Lung (tissue), 12 donors: Measurements from ENCODE around the gene EPM2AIP1. TPM values are rescaled to one million over a fixed set of nuclear protein-coding genes. Genes with fewer than 3 reads are reported as not detected.

ENCODE experiments used
- ATAC-seq: fragments of 200-7000 bp; cut with Tn5 transposase; one replicate; pipeline ENCODE4 v1.9.1; 2020; ENCODE audit warnings: moderate number of reproducible peaks; ENCODE audit not compliant: insufficient read depth, low FRiP score
- DNase-seq, 3 donors: peaks; one replicate each; pipeline ENCODE4 v3.0.0-alpha.2; 2013 to 2017
- H3K27ac ChIP-seq, 2 donors: one replicate each; pipeline ENCODE4 v1.5.1; 2013; ENCODE audit warnings: mild to moderate bottlenecking in 2 of 2, moderate library complexity in 2 of 2, control low read depth in 1 of 2, inconsistent platforms in 1 of 2, low read depth in 1 of 2, low read length in 1 of 2
- H3K27me3 ChIP-seq, 3 donors: one replicate each; pipeline ENCODE4 v1.5.1; 2013; ENCODE audit warnings: low read length in 2 of 3; ENCODE audit not compliant: control insufficient read depth in 3 of 3, insufficient read depth in 3 of 3
- H3K36me3 ChIP-seq, 4 donors: one replicate each; pipeline ENCODE4 v1.5.1; 2013; ENCODE audit warnings: low read length in 4 of 4, mild to moderate bottlenecking in 1 of 4, moderate library complexity in 1 of 4; ENCODE audit not compliant: control insufficient read depth in 4 of 4, insufficient read depth in 4 of 4
- H3K4me1 ChIP-seq, 5 donors: one replicate each; pipeline ENCODE4 v1.5.1; 2013; ENCODE audit warnings: low read length in 5 of 5, mild to moderate bottlenecking in 2 of 5, moderate library complexity in 1 of 5; ENCODE audit not compliant: control insufficient read depth in 5 of 5, insufficient read depth in 5 of 5
- H3K4me3 ChIP-seq: one replicate; pipeline ENCODE4 v1.5.1; 2013; ENCODE audit warnings: mild to moderate bottlenecking, control low read depth, moderate library complexity
- H3K9ac ChIP-seq, 2 donors: one replicate each; pipeline ENCODE4 v1.5.1; 2013; ENCODE audit warnings: low read length in 2 of 2, control low read depth in 1 of 2; ENCODE audit not compliant: insufficient read depth in 1 of 2
- H3K9me3 ChIP-seq, 4 donors: one replicate each; pipeline ENCODE4 v1.5.1; 2013; ENCODE audit warnings: low read length in 3 of 4, mild to moderate bottlenecking in 1 of 4, moderate library complexity in 1 of 4; ENCODE audit not compliant: control insufficient read depth in 4 of 4, insufficient read depth in 3 of 4
- WGBS, 2 donors: extraction: QIAGEN DNeasy Blood & Tissue Kit; methylation state at CpG; one replicate each; pipeline ENCODE4 v1.1.7; 2013; 5-methylcytosine and 5-hydroxymethylcytosine counted together
- polyA plus RNA-seq, 2 donors: library from polyadenylated mRNA; stranded (reverse); fragments of 200-250 nt; gene quantifications; one replicate each; pipeline ENCODE4 v1.2.1, GENCODE V29; 2013
- total RNA-seq, 2 donors: library from RNA; depleted of rRNA in 1 of 2; stranded (reverse); fragments of >200 nt in 1 of 2; gene quantifications; one replicate each; pipeline ENCODE4 v1.2.1, GENCODE V29; 2014 to 2021
- TF ChIP-seq, protein P1 (sequence below): IDR thresholded peaks from 2 replicates; pipeline ENCODE4 v1.5.1; 2012; ENCODE audit warnings: mild to moderate bottlenecking; ENCODE audit errors: control extremely low read depth, extremely low read depth
- donor health status: control.
- donor health status: control.
- donor health status: Bipolar disorder and iron deficiency.
- donor health status: healthy.
- donor health status: DM: yes; HTN: yes; CAD: no.

EPM2AIP1 gene
- total and polyA plus RNA-seq, 4 donors, result 7.1 to 62.6 (median 13.9) TPM

DNA sequence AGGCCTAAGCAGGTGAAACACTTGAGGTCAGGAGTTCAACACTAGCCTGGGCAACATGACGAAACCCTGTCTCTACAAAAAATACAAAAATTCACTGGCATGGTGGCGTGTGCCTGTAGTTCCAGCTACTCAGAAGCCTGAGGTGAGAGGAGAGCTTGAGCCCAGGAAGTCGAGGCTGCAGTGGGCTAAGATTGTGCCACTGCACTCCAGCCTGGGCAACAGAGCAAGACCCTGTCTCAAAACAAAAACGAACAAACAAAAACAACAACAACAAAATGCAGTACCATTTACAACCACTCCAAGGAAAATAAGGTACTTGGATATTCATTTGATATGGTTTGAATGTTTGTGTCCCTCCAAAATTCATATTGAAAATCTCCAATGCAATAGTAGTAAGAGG is 32.4 kb downstream of the EPM2AIP1 start:
- ATAC-seq (no peak), DNase-seq (no peak)
- Histone ChIP-seq H3K27me3 (no peaks in the 10 kb centered on the region), H3K9ac (no peak overlapping the region), H3K4me3 (no peak overlapping the region), H3K27ac (no peak overlapping the region), H3K4me1 (peaks cover 0 to 7% (median 3%) of the 10 kb centered on the region in 5 donors), H3K36me3 (no peaks in the 10 kb centered on the region), H3K9me3 (no peaks in the 10 kb centered on the region)
- TF ChIP-seq, protein P1, sequence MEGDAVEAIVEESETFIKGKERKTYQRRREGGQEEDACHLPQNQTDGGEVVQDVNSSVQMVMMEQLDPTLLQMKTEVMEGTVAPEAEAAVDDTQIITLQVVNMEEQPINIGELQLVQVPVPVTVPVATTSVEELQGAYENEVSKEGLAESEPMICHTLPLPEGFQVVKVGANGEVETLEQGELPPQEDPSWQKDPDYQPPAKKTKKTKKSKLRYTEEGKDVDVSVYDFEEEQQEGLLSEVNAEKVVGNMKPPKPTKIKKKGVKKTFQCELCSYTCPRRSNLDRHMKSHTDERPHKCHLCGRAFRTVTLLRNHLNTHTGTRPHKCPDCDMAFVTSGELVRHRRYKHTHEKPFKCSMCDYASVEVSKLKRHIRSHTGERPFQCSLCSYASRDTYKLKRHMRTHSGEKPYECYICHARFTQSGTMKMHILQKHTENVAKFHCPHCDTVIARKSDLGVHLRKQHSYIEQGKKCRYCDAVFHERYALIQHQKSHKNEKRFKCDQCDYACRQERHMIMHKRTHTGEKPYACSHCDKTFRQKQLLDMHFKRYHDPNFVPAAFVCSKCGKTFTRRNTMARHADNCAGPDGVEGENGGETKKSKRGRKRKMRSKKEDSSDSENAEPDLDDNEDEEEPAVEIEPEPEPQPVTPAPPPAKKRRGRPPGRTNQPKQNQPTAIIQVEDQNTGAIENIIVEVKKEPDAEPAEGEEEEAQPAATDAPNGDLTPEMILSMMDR, result no peak
- WGBS, 2 donors, result 89 to 96% methylated on average over 4 of the region's 4 CpGs

DNA sequence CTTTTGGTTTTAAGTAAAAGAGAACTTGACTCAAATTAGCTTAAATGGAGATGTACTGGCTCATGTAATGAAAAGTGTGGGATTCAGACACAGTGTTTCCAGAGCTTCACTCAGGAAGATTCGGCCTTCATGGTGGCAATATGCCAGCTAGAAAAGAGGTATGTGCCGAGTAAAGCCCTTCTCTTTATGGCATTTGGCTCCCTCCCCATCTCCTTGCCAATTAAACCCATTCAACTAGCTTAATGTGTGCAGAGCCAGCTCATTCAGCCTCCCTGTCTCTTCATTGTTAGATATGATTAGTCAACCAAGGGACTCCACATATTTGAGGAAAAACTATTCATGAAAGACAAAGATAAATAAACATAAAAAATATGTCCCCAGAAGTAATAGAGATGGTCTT is 33.1 kb downstream of the EPM2AIP1 start:
- H3K4me1 ChIP-seq, result peaks cover 0 to 7% (median 3%) of the 10 kb centered on the region in 5 donors
- no peaks in the 10 kb centered on the region for H3K9me3 ChIP-seq
- H3K27ac ChIP-seq, result no peak overlapping the region
- H3K36me3 ChIP-seq, result no peaks in the 10 kb centered on the region
- ATAC-seq, result no peak
- no peaks in the 10 kb centered on the region for H3K27me3 ChIP-seq
- TF ChIP-seq, protein P1, result no peak
- H3K4me3 ChIP-seq, result no peak overlapping the region
- no peak overlapping the region for H3K9ac ChIP-seq
- no peak for DNase-seq
- WGBS, 2 donors, result 50 to 81% methylated on average over 2 of the region's 2 CpGs

DNA sequence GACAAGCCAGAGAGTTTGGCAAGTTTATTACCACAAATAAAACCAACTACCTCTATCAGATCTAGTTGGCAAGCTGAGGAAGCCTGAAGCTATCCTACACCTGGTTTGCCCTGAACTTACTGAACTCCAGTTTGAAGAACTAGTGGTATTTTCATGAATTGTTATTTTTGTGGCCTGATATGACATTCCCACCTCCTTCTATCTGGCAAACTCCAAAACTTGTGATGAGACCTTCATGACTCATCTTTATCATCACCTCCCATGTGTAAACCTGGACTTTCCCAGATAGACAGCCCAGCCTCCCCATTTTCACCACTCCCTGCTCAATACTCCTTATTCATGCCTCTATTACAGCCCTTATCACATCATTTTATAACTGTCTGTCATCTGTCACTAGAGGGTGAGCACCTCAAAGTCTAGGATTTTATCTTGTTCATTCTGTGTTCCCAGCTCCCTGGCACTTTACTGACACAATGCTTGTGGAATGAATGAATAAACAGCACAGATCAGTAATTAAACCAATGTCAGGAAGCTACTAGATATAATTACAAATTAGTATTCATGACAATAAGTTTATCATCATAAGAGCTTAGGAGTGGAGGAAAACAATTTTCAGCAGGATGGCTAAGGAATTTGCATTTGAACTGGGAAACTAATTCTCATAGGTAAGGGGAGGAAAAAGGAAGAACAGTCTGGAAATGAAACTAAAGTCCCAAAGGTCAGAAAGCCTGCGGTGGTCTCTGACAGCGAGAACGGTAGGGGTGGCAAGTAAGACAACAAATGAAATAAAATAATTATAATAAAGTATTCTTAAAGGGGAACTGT is 34.9 kb downstream of the EPM2AIP1 start:
- no peak for DNase-seq
- Histone ChIP-seq H3K27me3 (no peaks in the 10 kb centered on the region), H3K4me3 (no peak overlapping the region), H3K9ac (no peak overlapping the region), H3K27ac (peak overlapping the region in 1 of 2 donors; percentile 1), H3K9me3 (no peaks in the 10 kb centered on the region), H3K4me1 (peaks cover 0 to 7% (median 3%) of the 10 kb centered on the region in 5 donors), H3K36me3 (no peaks in the 10 kb centered on the region)
- WGBS, 2 donors, result 48 to 54% methylated on average over 3 of the region's 3 CpGs
- TF ChIP-seq, protein P1, result no peak
- ATAC-seq, result no peak
